WTC11 (cell line): ENCODE results near the gene ITGA1. TPM values are rescaled to one million over a fixed set of nuclear protein-coding genes. Genes with fewer than 3 reads are reported as not detected.

Experiments used
- ATAC-seq: fragments of 200-7000 bp; cut with Tn5 transposase; 2 replicates; pipeline ENCODE4 v1.10.0; 2021; ENCODE audit warnings: mild to moderate bottlenecking, moderate library complexity
- CTCF ChIA-PET: fragments of 300-600 bp; sonication (Branson Sonifier 250); formaldehyde crosslinking; loops from one replicate; lab custom pipeline; 2021; ENCODE audit warnings: antibody characterized with exemption; lab: Charles Lee
- POLR2A ChIA-PET: fragments of 350-600 bp; sonication (Branson Sonifier 250); formaldehyde crosslinking; loops from one replicate; lab custom pipeline; 2021; ENCODE audit warnings: antibody characterized with exemption; lab: Charles Lee
- DNase-seq: peaks from one replicate; pipeline ENCODE4 v3.0.0; 2021; ENCODE audit warnings: low spot score
- H3K27ac Mint-ChIP-seq: 2 replicates; pipeline ENCODE4 v1.8.0; 2021; ENCODE audit warnings: mixed read lengths
- H3K27me3 Mint-ChIP-seq: 2 replicates; pipeline ENCODE4 v1.8.0; 2021; ENCODE audit warnings: low read depth, mild to moderate bottlenecking, moderate library complexity, mixed read lengths
- H3K36me3 Mint-ChIP-seq: 2 replicates; pipeline ENCODE4 v1.8.0; 2021; ENCODE audit warnings: mixed read lengths
- H3K4me1 Mint-ChIP-seq: 2 replicates; pipeline ENCODE4 v1.8.0; 2022; ENCODE audit warnings: mixed read lengths
- H3K4me3 Mint-ChIP-seq: 2 replicates; pipeline ENCODE4 v1.8.0; 2021; ENCODE audit warnings: mild to moderate bottlenecking, moderate library complexity, mixed read lengths
- H3K9me3 Mint-ChIP-seq: 2 replicates; pipeline ENCODE4 v1.8.0; 2021; ENCODE audit warnings: mixed read lengths
- ARID4B ChIP-seq: sonication (generic); formaldehyde crosslinking; IDR thresholded peaks from 2 replicates; pipeline ENCODE4 v1.8.0; 2023; ENCODE audit warnings: missing genetic modification reagents, mild to moderate bottlenecking, borderline replicate concordance
- CBFB ChIP-seq: sonication (generic); formaldehyde crosslinking; IDR thresholded peaks from 2 replicates; pipeline ENCODE4 v1.8.1; 2022; ENCODE audit warnings: mild to moderate bottlenecking, low read depth, missing genetic modification reagents
- CDX4 ChIP-seq: fragments of 250-450 bp; sonication (Bioruptor Pico); IDR thresholded peaks from 2 replicates; pipeline ENCODE4 v1.9.0; 2021; ENCODE audit warnings: moderate library complexity, mild to moderate bottlenecking, inconsistent platforms, borderline replicate concordance
- ESRRA ChIP-seq: sonication (generic); formaldehyde crosslinking; IDR thresholded peaks from 2 replicates; pipeline ENCODE4 v1.8.1; 2022; ENCODE audit warnings: mild to moderate bottlenecking, missing genetic modification reagents, borderline replicate concordance
- FOXK1 ChIP-seq: sonication (generic); formaldehyde crosslinking; IDR thresholded peaks from 2 replicates; pipeline ENCODE4 v1.8.0; 2022; ENCODE audit warnings: mild to moderate bottlenecking, moderate library complexity, missing genetic modification reagents
- GTF2I ChIP-seq: fragments of 250-450 bp; sonication (Bioruptor Pico); conservative IDR thresholded peaks from 2 replicates; pipeline ENCODE4 v1.4.0; 2021; ENCODE audit warnings: mild to moderate bottlenecking
- JAZF1 ChIP-seq: fragments of 250-450 bp; sonication (Bioruptor Pico); IDR thresholded peaks from 2 replicates; pipeline ENCODE4 v1.9.0; 2021; ENCODE audit warnings: moderate library complexity, mild to moderate bottlenecking, inconsistent platforms
- NFYB ChIP-seq: sonication (generic); formaldehyde crosslinking; conservative IDR thresholded peaks from 2 replicates; pipeline ENCODE4 v1.8.0; 2022; ENCODE audit warnings: low read depth, missing genetic modification reagents
- SP1 ChIP-seq: sonication (generic); formaldehyde crosslinking; conservative IDR thresholded peaks from 2 replicates; pipeline ENCODE4 v1.8.1; 2022; ENCODE audit warnings: missing genetic modification reagents
- ZNF138 ChIP-seq: sonication (generic); formaldehyde crosslinking; conservative IDR thresholded peaks from 2 replicates; pipeline ENCODE4 v1.8.1; 2022; ENCODE audit warnings: mild to moderate bottlenecking, moderate library complexity, missing genetic modification reagents
- ZNF512 ChIP-seq: sonication (generic); formaldehyde crosslinking; IDR thresholded peaks from 2 replicates; pipeline ENCODE4 v1.8.1; 2022; ENCODE audit warnings: missing genetic modification reagents, borderline replicate concordance
- total RNA-seq: library from RNA; stranded (reverse); gene quantifications from 3 replicates; pipeline ENCODE4 v1.2.3, GENCODE V29; 2021
- TF ChIP-seq, protein P1 (sequence below): sonication (generic); formaldehyde crosslinking; IDR thresholded peaks from 2 replicates; pipeline ENCODE4 v1.8.1; 2023; ENCODE audit warnings: mild to moderate bottlenecking, missing genetic modification reagents
- TF ChIP-seq, protein P2 (sequence below): sonication (generic); formaldehyde crosslinking; IDR thresholded peaks from 2 replicates; pipeline ENCODE4 v1.8.0; 2022; ENCODE audit warnings: missing genetic modification reagents
- TF ChIP-seq, protein P3 (sequence below): fragments of 200-600 bp; IDR thresholded peaks from 2 replicates; pipeline ENCODE4 v1.8.0; 2022; ENCODE audit warnings: antibody characterized with exemption
- TF ChIP-seq, protein P4 (sequence below): fragments of 250-450 bp; sonication (Bioruptor Pico); IDR thresholded peaks from 2 replicates; pipeline ENCODE4 v1.8.0; 2021; ENCODE audit warnings: mild to moderate bottlenecking

The ITGA1 gene
- total RNA-seq, 1 experiment from 2014 or later, result 6.5 TPM

GRCh38 chr5:52831786-52832511 is 44.2 kb downstream of the ITGA1 start (continued):
- TF ChIP-seq ESRRA (CRISPR knock-in tag) (no peak), ARID4B (CRISPR knock-in tag) (no peak), FOXK1 (CRISPR knock-in tag) (no peak)

- H3K4me3 Mint-ChIP-seq, result no peak overlapping the region
- DNase-seq (no peak), ATAC-seq (no peak)
- no peaks in the 10 kb centered on the region for H3K27me3 Mint-ChIP-seq
- no peaks in the 10 kb centered on the region for H3K9me3 Mint-ChIP-seq
- POLR2A ChIA-PET, result no interaction called here
- TF ChIP-seq NFYB (CRISPR knock-in tag) (no peak), ZNF138 (CRISPR knock-in tag) (no peak), ZNF512 (0 out of 2 replicates have a peak, but pooled peaks have one; percentile 50)
- TF ChIP-seq, protein P1, sequence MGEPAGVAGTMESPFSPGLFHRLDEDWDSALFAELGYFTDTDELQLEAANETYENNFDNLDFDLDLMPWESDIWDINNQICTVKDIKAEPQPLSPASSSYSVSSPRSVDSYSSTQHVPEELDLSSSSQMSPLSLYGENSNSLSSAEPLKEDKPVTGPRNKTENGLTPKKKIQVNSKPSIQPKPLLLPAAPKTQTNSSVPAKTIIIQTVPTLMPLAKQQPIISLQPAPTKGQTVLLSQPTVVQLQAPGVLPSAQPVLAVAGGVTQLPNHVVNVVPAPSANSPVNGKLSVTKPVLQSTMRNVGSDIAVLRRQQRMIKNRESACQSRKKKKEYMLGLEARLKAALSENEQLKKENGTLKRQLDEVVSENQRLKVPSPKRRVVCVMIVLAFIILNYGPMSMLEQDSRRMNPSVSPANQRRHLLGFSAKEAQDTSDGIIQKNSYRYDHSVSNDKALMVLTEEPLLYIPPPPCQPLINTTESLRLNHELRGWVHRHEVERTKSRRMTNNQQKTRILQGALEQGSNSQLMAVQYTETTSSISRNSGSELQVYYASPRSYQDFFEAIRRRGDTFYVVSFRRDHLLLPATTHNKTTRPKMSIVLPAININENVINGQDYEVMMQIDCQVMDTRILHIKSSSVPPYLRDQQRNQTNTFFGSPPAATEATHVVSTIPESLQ (CRISPR knock-in tag), result no peak
- TF ChIP-seq, protein P2, sequence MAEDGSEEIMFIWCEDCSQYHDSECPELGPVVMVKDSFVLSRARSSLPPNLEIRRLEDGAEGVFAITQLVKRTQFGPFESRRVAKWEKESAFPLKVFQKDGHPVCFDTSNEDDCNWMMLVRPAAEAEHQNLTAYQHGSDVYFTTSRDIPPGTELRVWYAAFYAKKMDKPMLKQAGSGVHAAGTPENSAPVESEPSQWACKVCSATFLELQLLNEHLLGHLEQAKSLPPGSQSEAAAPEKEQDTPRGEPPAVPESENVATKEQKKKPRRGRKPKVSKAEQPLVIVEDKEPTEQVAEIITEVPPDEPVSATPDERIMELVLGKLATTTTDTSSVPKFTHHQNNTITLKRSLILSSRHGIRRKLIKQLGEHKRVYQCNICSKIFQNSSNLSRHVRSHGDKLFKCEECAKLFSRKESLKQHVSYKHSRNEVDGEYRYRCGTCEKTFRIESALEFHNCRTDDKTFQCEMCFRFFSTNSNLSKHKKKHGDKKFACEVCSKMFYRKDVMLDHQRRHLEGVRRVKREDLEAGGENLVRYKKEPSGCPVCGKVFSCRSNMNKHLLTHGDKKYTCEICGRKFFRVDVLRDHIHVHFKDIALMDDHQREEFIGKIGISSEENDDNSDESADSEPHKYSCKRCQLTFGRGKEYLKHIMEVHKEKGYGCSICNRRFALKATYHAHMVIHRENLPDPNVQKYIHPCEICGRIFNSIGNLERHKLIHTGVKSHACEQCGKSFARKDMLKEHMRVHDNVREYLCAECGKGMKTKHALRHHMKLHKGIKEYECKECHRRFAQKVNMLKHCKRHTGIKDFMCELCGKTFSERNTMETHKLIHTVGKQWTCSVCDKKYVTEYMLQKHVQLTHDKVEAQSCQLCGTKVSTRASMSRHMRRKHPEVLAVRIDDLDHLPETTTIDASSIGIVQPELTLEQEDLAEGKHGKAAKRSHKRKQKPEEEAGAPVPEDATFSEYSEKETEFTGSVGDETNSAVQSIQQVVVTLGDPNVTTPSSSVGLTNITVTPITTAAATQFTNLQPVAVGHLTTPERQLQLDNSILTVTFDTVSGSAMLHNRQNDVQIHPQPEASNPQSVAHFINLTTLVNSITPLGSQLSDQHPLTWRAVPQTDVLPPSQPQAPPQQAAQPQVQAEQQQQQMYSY, result no peak
- no peak overlapping the region for H3K27ac Mint-ChIP-seq
- no peaks in the 10 kb centered on the region for H3K4me1 Mint-ChIP-seq
- H3K36me3 Mint-ChIP-seq, result no peaks in the 10 kb centered on the region
- CTCF ChIA-PET, result no interaction called here
These were observed 46.6 kb downstream of the ITGA1 start for GRCh38 chr5:52834320-52834719.

- Mint-ChIP-seq H3K4me1 (no peaks in the 10 kb centered on the region), H3K36me3 (no peaks in the 10 kb centered on the region), H3K9me3 (no peaks in the 10 kb centered on the region), H3K4me3 (no peak overlapping the region), H3K27ac (no peak overlapping the region), H3K27me3 (no peaks in the 10 kb centered on the region)
- ChIA-PET POLR2A (no interaction called here), CTCF (no interaction called here)
- ATAC-seq, result no peak
- no peak for DNase-seq
- TF ChIP-seq GTF2I (CRISPR knock-in tag) (no peak), CBFB (CRISPR knock-in tag) (no peak), CDX4 (CRISPR knock-in tag) (no peak), ZNF138 (CRISPR knock-in tag) (no peak), SP1 (no peak), JAZF1 (CRISPR knock-in tag) (no peak)
- TF ChIP-seq, protein P3, sequence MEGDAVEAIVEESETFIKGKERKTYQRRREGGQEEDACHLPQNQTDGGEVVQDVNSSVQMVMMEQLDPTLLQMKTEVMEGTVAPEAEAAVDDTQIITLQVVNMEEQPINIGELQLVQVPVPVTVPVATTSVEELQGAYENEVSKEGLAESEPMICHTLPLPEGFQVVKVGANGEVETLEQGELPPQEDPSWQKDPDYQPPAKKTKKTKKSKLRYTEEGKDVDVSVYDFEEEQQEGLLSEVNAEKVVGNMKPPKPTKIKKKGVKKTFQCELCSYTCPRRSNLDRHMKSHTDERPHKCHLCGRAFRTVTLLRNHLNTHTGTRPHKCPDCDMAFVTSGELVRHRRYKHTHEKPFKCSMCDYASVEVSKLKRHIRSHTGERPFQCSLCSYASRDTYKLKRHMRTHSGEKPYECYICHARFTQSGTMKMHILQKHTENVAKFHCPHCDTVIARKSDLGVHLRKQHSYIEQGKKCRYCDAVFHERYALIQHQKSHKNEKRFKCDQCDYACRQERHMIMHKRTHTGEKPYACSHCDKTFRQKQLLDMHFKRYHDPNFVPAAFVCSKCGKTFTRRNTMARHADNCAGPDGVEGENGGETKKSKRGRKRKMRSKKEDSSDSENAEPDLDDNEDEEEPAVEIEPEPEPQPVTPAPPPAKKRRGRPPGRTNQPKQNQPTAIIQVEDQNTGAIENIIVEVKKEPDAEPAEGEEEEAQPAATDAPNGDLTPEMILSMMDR, result no peak
- TF ChIP-seq, protein P4, sequence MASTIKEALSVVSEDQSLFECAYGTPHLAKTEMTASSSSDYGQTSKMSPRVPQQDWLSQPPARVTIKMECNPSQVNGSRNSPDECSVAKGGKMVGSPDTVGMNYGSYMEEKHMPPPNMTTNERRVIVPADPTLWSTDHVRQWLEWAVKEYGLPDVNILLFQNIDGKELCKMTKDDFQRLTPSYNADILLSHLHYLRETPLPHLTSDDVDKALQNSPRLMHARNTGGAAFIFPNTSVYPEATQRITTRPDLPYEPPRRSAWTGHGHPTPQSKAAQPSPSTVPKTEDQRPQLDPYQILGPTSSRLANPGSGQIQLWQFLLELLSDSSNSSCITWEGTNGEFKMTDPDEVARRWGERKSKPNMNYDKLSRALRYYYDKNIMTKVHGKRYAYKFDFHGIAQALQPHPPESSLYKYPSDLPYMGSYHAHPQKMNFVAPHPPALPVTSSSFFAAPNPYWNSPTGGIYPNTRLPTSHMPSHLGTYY (CRISPR knock-in tag), result no peak
These were observed 49.4 kb downstream of the ITGA1 start for GRCh38 chr5:52837068-52837467.
